Duodenal mucosa (tissue), 2 donors: ENCODE measurements around the gene IMPDH2.

Experiments
- H3K27ac ChIP-seq: one replicate; pipeline ENCODE4 v1.7.0; 2013; ENCODE audit warnings: low read depth, low read length
- H3K27me3 ChIP-seq, 2 donors: one replicate each; pipeline ENCODE4 v1.7.0; 2013; ENCODE audit warnings: low read length in 2 of 2, control low read depth in 1 of 2; ENCODE audit not compliant: insufficient read depth in 2 of 2, control insufficient read depth in 1 of 2
- H3K36me3 ChIP-seq, 2 donors: one replicate each; pipeline ENCODE4 v1.7.0; 2013; ENCODE audit warnings: low read length in 2 of 2, control low read depth in 1 of 2; ENCODE audit not compliant: insufficient read depth in 2 of 2, control insufficient read depth in 1 of 2
- H3K4me1 ChIP-seq, 2 donors: one replicate each; pipeline ENCODE4 v1.7.0; 2013; ENCODE audit warnings: low read length in 2 of 2, control low read depth in 1 of 2; ENCODE audit not compliant: insufficient read depth in 2 of 2, control insufficient read depth in 1 of 2
- H3K4me3 ChIP-seq, 2 donors: one replicate each; pipeline ENCODE4 v1.7.0; 2013; ENCODE audit warnings: low read length in 2 of 2, low read depth in 1 of 2
- H3K9ac ChIP-seq, 2 donors: one replicate each; pipeline ENCODE4 v1.7.0; 2013; ENCODE audit warnings: low read length in 2 of 2, low read depth in 1 of 2
- H3K9me3 ChIP-seq, 2 donors: one replicate each; pipeline ENCODE4 v1.7.0; 2013; ENCODE audit warnings: low read length in 2 of 2, control low read depth in 1 of 2; ENCODE audit not compliant: control insufficient read depth in 1 of 2

IMPDH2 gene

DNA sequence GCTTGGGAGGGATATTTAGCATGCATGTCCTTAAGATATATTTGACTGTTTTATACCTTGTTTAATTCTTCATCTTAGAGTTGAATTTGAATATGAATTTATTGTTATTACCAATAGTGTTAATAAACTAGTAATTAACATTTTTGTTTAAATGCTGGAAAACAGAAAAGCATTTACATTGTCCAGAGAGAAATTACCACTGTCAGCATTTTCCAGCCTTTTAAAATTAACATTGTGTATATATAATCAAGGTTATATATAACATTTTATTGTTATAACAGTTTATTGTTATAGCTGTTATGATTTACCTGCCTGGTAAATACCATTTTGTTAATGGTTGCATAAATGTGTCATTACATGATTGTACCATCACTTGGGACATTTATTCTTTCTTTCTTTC, 47.2 kb downstream of the IMPDH2 start:
- H3K4me1 ChIP-seq: no peaks in the 10 kb centered on the region
- H3K36me3 ChIP-seq: peaks cover 46 to 82% of the 10 kb centered on the region in 2 donors
- H3K27me3 ChIP-seq: no peaks in the 10 kb centered on the region
- no peak overlapping the region for H3K9ac ChIP-seq
- H3K27ac ChIP-seq: no peak overlapping the region
- no peaks in the 10 kb centered on the region for H3K9me3 ChIP-seq
- H3K4me3 ChIP-seq: no peak overlapping the region

DNA sequence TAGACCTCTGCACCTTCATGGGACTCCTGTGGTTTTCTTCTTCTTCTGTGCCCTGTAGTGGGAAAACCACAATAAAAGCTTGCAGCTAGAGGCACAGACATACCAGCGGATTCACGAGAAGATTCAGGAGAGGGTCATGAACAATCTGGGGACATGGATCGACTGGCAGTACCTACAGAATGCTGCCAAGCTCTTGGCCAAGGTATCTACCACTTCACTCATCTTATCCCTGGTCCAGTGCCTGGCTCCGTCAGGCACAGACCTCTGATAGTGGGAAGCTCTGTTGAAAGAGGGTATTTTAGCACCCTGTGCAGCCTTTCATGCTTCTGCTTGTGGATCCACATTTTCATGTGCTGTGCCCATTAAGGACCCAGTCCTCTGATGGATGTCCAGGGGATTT, 48.9 kb downstream of the IMPDH2 start:
- Histone ChIP-seq H3K9me3 (no peaks in the 10 kb centered on the region), H3K27ac (no peak overlapping the region), H3K4me1 (no peaks in the 10 kb centered on the region), H3K36me3 (peaks cover 47 to 87% of the 10 kb centered on the region in 2 donors), H3K27me3 (no peaks in the 10 kb centered on the region), H3K4me3 (no peak overlapping the region), H3K9ac (no peak overlapping the region)

DNA sequence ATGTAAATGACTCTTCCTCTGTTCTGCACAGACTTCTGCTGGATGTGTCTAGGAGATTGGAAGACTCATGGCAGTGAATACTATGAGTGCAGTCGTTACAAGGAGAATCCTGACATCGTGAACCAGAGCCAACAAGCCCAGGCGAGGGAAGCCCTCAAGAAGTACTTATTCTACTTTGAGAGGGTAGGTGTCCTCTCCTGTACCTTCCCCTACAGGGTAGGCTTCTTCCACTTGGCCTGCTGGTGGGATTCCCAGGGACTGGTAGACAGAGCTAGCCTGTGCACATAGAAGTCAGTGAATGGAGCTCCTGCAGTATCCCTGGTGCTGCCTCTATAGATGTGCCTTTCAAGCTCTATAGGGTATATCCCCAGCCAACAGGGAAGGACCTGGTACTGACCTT, 49.7 kb downstream of the IMPDH2 start:
- H3K9ac ChIP-seq: no peak overlapping the region
- H3K36me3 ChIP-seq: peaks cover 48 to 87% of the 10 kb centered on the region in 2 donors
- no peaks in the 10 kb centered on the region for H3K27me3 ChIP-seq
- no peaks in the 10 kb centered on the region for H3K9me3 ChIP-seq
- H3K27ac ChIP-seq: no peak overlapping the region
- no peak overlapping the region for H3K4me3 ChIP-seq
- no peaks in the 10 kb centered on the region for H3K4me1 ChIP-seq
